A549 (cell line): ENCODE results near the gene SH2B2. TPM values are rescaled to one million over a fixed set of nuclear protein-coding genes. Genes with fewer than 3 reads are reported as not detected.

ENCODE experiments used
- ATAC-seq, 2 experiments: fragments of 200-7000 bp in 1 of 2; fragments of >200 bp in 1 of 2; cut with Nextera tagmentation in 1 of 2; cut with Tn5 transposase in 1 of 2; 3 replicates each; pipeline versions ENCODE4 v1.8.0 to v1.9.1; 2018 to 2020; ENCODE audit warnings: mild to moderate bottlenecking in 1 of 2, moderate library complexity in 1 of 2
- CTCF ChIA-PET: fragments of 300-600 bp; sonication (Branson Sonifier 250); formaldehyde crosslinking; extraction: SDS; loops from one replicate; lab custom pipeline; 2021; ENCODE audit warnings: antibody characterized with exemption, inconsistent platforms; lab: Yijun Ruan, JAX
- POLR2A ChIA-PET: fragments of 350-600 bp; formaldehyde crosslinking; extraction: SDS; loops from one replicate; lab custom pipeline; 2021; ENCODE audit warnings: antibody characterized with exemption, inconsistent platforms; lab: Yijun Ruan, JAX
- DNase-seq, 2 experiments: peaks; one replicate each; pipeline versions ENCODE4 v3.0.0 to v3.0.0-alpha.2; 2011 to 2016; ENCODE audit warnings: low read depth in 1 of 2, low spot score in 1 of 2
- FAIRE-seq: peaks from 2 replicates; lab custom pipeline; 2011; peaks lifted over from hg19 to GRCh38; lab: Jason Lieb, UNC
- H3K27ac ChIP-seq, 2 experiments: fragments of >200 bp; sonication (Bioruptor Twin); formaldehyde crosslinking; 3 replicates each; pipeline ENCODE4 v1.5.1; 2016 to 2017
- H3K4me1 ChIP-seq: fragments of >200 bp; sonication (Bioruptor Twin); formaldehyde crosslinking; 3 replicates; pipeline ENCODE4 v1.6.1; 2016
- H3K4me2 ChIP-seq: fragments of >200 bp; sonication (Bioruptor Twin); formaldehyde crosslinking; 3 replicates; pipeline ENCODE4 v1.6.1; 2016
- H3K4me3 ChIP-seq: fragments of >200 bp; sonication (Bioruptor Twin); formaldehyde crosslinking; 3 replicates; pipeline ENCODE4 v1.5.1; 2016
- H3K9me3 ChIP-seq: fragments of >200 bp; sonication (Bioruptor Twin); formaldehyde crosslinking; 3 replicates; pipeline ENCODE4 v1.6.1; 2016
- BHLHE40 ChIP-seq: IDR thresholded peaks from 2 replicates; pipeline ENCODE4 v1.6.1; 2012; ENCODE audit warnings: low read depth, low read length, inconsistent platforms
- CBX2 ChIP-seq: fragments of 200-600 bp; sonication (generic); IDR thresholded peaks from 2 replicates; pipeline ENCODE4 v1.6.1; 2016; ENCODE audit warnings: low read depth, mild to moderate bottlenecking, borderline replicate concordance
- CBX8 ChIP-seq: fragments of 200-600 bp; sonication (generic); IDR thresholded peaks from 2 replicates; pipeline ENCODE4 v1.6.1; 2016
- CHD4 ChIP-seq: fragments of 200-600 bp; sonication (generic); IDR thresholded peaks from 2 replicates; pipeline ENCODE4 v1.6.1; 2016; ENCODE audit warnings: antibody characterized with exemption, mild to moderate bottlenecking, borderline replicate concordance
- CTCF ChIP-seq: fragments of >200 bp; sonication (Bioruptor Twin); formaldehyde crosslinking; IDR thresholded peaks from 3 replicates; pipeline ENCODE4 v1.5.1; 2016
- EHMT2 ChIP-seq: fragments of 200-600 bp; sonication (generic); IDR thresholded peaks from 2 replicates; pipeline ENCODE4 v1.6.1; 2016; ENCODE audit warnings: antibody characterized with exemption, low read depth, mild to moderate bottlenecking, moderate library complexity
- EP300 ChIP-seq, 2 experiments: fragments of >200 bp; sonication (Bioruptor Twin); formaldehyde crosslinking; IDR thresholded peaks; 2 replicates in 1 of 2; 3 replicates in 1 of 2; pipeline ENCODE4 v1.6.1; 2016 to 2017
- FOSL2 ChIP-seq, 2 experiments: fragments of 450-650 bp in 1 of 2; fragments of >200 bp in 1 of 2; sonication (Bioruptor Twin) in 1 of 2; formaldehyde crosslinking; IDR thresholded peaks; 2 replicates each; pipeline versions ENCODE4 v1.5.0 to v1.6.1; 2016 to 2020; ENCODE audit warnings: mild to moderate bottlenecking in 1 of 2, moderate library complexity in 1 of 2
- HDAC2 ChIP-seq: fragments of 200-600 bp; sonication (generic); IDR thresholded peaks from 2 replicates; pipeline ENCODE4 v1.6.1; 2016
- HES2 ChIP-seq: fragments of >200 bp; sonication (Bioruptor Twin); formaldehyde crosslinking; IDR thresholded peaks from 2 replicates; pipeline ENCODE4 v1.6.1; 2016
- JUNB ChIP-seq: fragments of >200 bp; sonication (Bioruptor Twin); formaldehyde crosslinking; IDR thresholded peaks from 2 replicates; pipeline ENCODE4 v1.6.1; 2016
- KDM1A ChIP-seq: fragments of 200-600 bp; sonication (generic); IDR thresholded peaks from 2 replicates; pipeline ENCODE4 v1.6.1; 2016; ENCODE audit warnings: low read depth, mild to moderate bottlenecking
- MAX ChIP-seq: IDR thresholded peaks from 2 replicates; pipeline ENCODE4 v1.6.1; 2012
- PBX3 ChIP-seq: IDR thresholded peaks from 2 replicates; pipeline ENCODE4 v1.6.1; 2012
- TP53 ChIP-seq: fragments of 250-450 bp; sonication (Bioruptor Pico); IDR thresholded peaks from 2 replicates; pipeline ENCODE4 v1.5.0; 2021; ENCODE audit warnings: mild to moderate bottlenecking, moderate library complexity
- ZNF302 ChIP-seq: fragments of 250-450 bp; sonication (Bioruptor Pico); IDR thresholded peaks from 2 replicates; pipeline ENCODE4 v1.9.0; 2021; ENCODE audit warnings: inconsistent platforms, mild to moderate bottlenecking, moderate library complexity
- WGBS: methylation state at CpG from one replicate; pipeline ENCODE4 v1.1.6; 2017; ENCODE audit errors: missing lambda C conversion rate; 5-methylcytosine and 5-hydroxymethylcytosine counted together
- polyA plus RNA-seq, 4 experiments: library from polyadenylated mRNA; depleted of rRNA in 3 of 4; stranded (reverse); fragments of >200 nt; fragmentation: RNase III in 1 of 4; extraction: RNeasy Plus Mini Kit Qiagen cat#74134 plus additional on column Dnase treatment in 1 of 4; gene quantifications; 2 replicates in 3 of 4; 3 replicates in 1 of 4; pipeline ENCODE4 v1.2.3, GENCODE V29; 2011 to 2017
- TF ChIP-seq, protein P1 (sequence below): fragments of 150-350 bp; IDR thresholded peaks from 2 replicates; pipeline ENCODE4 v1.6.1; 2014; ENCODE audit warnings: low read depth, mild to moderate bottlenecking, low read length

Gene SH2B2
- polyA plus RNA-seq, 2 of the 4 experiments (the other 2 are of a cell fraction), result 1.1 to 2.3 TPM

- no peak overlapping the region for H3K4me2 ChIP-seq
- TF ChIP-seq, protein P1, sequence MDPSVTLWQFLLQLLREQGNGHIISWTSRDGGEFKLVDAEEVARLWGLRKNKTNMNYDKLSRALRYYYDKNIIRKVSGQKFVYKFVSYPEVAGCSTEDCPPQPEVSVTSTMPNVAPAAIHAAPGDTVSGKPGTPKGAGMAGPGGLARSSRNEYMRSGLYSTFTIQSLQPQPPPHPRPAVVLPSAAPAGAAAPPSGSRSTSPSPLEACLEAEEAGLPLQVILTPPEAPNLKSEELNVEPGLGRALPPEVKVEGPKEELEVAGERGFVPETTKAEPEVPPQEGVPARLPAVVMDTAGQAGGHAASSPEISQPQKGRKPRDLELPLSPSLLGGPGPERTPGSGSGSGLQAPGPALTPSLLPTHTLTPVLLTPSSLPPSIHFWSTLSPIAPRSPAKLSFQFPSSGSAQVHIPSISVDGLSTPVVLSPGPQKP, result no peak
- TF ChIP-seq PBX3 (no peak), FOSL2 (IDR thresholded peaks at IDR 0.05) (no peak), FOSL2 (CRISPR knock-in tag; IDR thresholded peaks at IDR 0.05) (no peak), BHLHE40 (no peak), HES2 (no peak), CBX2 (no peak), HDAC2 (no peak), ZNF302 (CRISPR knock-in tag) (no peak)
- ATAC-seq (no peak), DNase-seq (no peak), FAIRE-seq (no peak)
- ChIA-PET POLR2A (no interaction called here), CTCF (interaction anchor here (0.8 to 1.1 kb wide), 3 partner anchors 10 to 96 kb away, joined by 3 read pairs; no protein-coding TSS in a partner anchor)
- H3K27ac ChIP-seq, result no peak overlapping the region
- no peak overlapping the region for H3K4me3 ChIP-seq
- H3K4me1 ChIP-seq, result peaks cover 6% of the 10 kb centered on the region; the same call in 1 of the 3 replicates
- no peaks in the 10 kb centered on the region for H3K9me3 ChIP-seq
- 83% methylated on average over 6 of the region's 6 CpGs for WGBS
Observed at GRCh38 chr7:102296179-102296438, 9.4 kb downstream of the SH2B2 start.

DNA sequence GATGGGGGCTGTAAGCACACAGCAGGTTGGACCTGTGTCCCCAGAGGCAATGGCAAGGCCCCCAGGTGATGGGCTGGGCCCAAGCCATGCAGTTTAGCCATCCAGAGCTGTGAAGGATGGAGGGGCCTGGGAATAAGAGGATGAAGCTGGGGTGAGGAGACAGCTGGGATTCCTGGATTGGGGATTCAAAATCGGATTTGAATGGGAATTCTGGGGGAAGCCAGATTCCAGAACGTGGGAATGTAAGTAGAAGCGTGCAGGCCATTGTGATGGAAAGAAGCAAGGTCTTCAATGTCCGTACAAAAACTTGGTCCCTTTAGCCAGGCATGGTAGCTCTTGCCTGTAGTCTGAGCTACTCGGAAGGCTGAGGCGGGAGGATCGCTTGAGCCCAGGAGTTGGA lies 9.8 kb downstream of the SH2B2 start:
- 79% methylated on average over 7 of the region's 7 CpGs for WGBS

More for the DNA sequence above, 9.8 kb downstream of the SH2B2 start:
- Histone ChIP-seq H3K9me3 (no peaks in the 10 kb centered on the region), H3K4me3 (no peak overlapping the region), H3K27ac (no peak overlapping the region), H3K4me2 (no peak overlapping the region), H3K4me1 (peaks cover 6% of the 10 kb centered on the region; the same call in 1 of the 3 replicates)
- ChIA-PET CTCF (interaction anchor here (0.8 to 1.1 kb wide), 4 partner anchors 10 to 95 kb away, joined by 3 read pairs; no protein-coding TSS in a partner anchor), POLR2A (no interaction called here)
- ATAC-seq (no peak), DNase-seq (no peak), FAIRE-seq (no peak)
- no peak for TF ChIP-seq CTCF
- TF ChIP-seq CHD4, result no peak
- TF ChIP-seq KDM1A, result no peak
- TF ChIP-seq MAX, result no peak
- no peak for TF ChIP-seq EP300 (IDR thresholded peaks at IDR 0.05)
- TF ChIP-seq EHMT2, result no peak
- TF ChIP-seq, protein P1, result no peak
- TF ChIP-seq CBX8, result no peak
- TF ChIP-seq TP53 (CRISPR knock-in tag), result no peak
- no peak for TF ChIP-seq JUNB
- TF ChIP-seq HDAC2, result no peak
